MM.1S (cell line): Measurements from ENCODE around the gene DHRS11.
"Not testable (repeated sequence)": the region's sequence is repeated elsewhere in the genome, so short reads cannot be mapped to it uniquely, and the experiment has no call there.

Source experiments
- EZH2 ChIP-seq: fragments of 300-600 bp; sonication (generic); optimal IDR thresholded peaks from 2 replicates; pipeline ENCODE3; 2017; ENCODE audit warnings: low read depth, mild to moderate bottlenecking, antibody characterized with exemption, low read length, mixed read lengths
- TF ChIP-seq, protein P1 (sequence below): fragments of 300-600 bp; sonication (generic); IDR thresholded peaks from 2 replicates; pipeline ENCODE4 v1.5.1; 2016; ENCODE audit warnings: antibody characterized with exemption, low read length, mixed read lengths

DNA sequence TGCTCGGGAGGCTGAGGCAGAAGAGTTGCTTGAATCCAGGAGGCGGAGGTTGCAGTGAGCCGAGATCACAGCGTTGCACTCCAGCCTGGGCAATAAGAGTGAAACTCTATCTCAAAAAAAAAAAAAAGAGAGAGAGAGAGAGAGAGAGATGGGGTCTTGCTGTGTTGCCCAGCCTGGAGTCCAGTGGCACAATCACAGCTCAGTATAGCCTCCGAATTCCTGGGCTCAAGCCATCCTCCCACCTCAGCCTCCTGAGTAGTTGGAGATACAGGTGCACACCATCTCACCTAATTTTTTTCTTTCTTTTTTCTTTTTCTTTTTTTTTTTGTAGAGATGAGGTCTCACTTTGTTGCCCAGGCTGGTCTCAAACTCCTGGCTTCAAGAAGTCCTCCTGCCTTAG, 13.3 kb downstream of the DHRS11 start:
- TF ChIP-seq, protein P1, sequence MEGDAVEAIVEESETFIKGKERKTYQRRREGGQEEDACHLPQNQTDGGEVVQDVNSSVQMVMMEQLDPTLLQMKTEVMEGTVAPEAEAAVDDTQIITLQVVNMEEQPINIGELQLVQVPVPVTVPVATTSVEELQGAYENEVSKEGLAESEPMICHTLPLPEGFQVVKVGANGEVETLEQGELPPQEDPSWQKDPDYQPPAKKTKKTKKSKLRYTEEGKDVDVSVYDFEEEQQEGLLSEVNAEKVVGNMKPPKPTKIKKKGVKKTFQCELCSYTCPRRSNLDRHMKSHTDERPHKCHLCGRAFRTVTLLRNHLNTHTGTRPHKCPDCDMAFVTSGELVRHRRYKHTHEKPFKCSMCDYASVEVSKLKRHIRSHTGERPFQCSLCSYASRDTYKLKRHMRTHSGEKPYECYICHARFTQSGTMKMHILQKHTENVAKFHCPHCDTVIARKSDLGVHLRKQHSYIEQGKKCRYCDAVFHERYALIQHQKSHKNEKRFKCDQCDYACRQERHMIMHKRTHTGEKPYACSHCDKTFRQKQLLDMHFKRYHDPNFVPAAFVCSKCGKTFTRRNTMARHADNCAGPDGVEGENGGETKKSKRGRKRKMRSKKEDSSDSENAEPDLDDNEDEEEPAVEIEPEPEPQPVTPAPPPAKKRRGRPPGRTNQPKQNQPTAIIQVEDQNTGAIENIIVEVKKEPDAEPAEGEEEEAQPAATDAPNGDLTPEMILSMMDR: not testable (repeated sequence)
- TF ChIP-seq EZH2: not testable (repeated sequence)
